HT-29 (cell line): Measurements from ENCODE around the gene PAQR3. TPM values are rescaled to one million over a fixed set of nuclear protein-coding genes. Genes with fewer than 3 reads are reported as not detected.
"Not testable (repeated sequence)": the region's sequence is repeated elsewhere in the genome, so short reads cannot be mapped to it uniquely, and the experiment has no call there.

Experiments
- DNase-seq: peaks from one replicate; pipeline ENCODE4 v3.0.0-alpha.2; 2015; ENCODE audit warnings: low spot score
- total RNA-seq: library from RNA; depleted of rRNA; stranded (reverse); fragments of >200 nt; shearing (Covaris generic); gene quantifications from 2 replicates; pipeline ENCODE4 v1.2.3, GENCODE V29; 2014

Gene PAQR3
- total RNA-seq, 1 experiment from 2014 or later = 11.6 TPM

DNA sequence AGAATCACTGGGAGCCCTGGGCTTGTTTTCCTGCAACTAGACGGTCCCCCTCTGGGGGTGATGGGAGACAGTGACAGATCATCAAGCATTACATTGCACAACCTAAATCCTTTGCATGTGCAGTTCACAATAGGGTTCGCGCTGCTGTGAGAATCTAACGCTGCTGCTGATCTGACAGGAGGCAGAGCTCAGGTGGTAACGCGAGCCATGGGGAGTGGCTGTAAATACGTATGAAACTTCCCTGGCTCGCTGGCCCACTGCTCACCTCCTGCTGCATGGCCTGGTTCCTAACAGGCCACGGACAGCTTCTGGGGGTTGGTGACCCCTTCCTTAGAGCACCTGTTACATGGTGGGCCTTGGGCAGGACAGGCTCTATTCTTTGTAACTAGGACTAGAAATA lies 10.4 kb downstream of the PAQR3 start:
- DNase-seq = no peak

DNA sequence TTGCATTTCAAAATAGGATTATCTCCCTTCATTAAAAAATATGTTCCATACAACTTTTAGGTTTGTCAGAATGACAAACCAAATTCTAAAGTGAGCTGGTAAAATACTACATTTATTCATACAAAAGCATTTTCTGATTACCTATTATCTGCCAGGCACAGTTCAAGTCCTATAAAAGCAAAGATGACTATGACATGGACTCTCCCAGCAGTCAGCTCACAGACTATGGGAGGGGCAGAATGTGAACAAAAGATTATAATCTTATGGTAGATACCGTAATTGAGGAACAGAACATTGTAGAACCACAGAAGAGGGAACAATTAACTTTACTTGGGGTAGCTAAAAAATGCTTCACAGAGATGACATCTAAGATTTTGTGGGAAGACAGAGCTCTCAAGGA lies 12.4 kb downstream of the PAQR3 start:
- no peak for DNase-seq

DNA sequence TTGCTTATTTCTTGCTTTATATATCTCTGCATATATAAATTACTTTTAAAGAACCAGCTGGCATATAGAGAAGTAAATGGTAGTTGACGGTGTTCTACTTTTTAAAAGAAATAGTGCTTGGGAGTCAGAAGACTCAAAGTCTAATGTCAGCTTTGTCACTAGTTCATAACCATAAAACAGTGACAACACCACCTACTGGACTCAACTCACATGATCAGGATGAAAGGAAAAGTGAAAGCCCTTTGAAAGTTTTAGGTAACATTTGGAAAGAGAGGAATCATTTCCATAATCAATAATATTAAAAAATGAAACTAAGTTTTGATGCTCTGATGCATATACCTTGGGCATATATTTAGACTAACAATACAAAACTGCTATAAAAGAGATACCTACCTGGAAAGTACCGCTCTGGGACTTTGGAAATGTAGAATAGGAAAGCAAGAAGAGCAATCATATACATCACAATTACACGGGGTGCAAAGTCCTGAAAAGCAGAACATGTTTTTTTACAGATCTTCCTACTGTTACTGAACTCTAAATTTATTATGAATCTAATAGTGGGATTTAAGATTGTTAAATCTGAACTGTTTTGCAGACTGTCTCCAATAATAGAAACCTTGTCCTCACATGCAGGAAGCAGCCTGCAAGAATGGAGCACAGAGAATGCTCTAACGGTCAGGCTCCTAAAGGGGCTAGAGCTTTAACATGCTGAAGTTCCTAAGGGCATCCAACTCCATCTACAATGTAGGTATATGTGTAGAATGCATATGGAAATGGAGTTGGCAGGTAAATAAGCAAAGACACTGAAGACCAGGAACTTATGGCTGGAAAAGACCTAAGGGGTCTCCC lies 15.6 kb downstream of the PAQR3 start:
- DNase-seq = peak; percentile 31

DNA sequence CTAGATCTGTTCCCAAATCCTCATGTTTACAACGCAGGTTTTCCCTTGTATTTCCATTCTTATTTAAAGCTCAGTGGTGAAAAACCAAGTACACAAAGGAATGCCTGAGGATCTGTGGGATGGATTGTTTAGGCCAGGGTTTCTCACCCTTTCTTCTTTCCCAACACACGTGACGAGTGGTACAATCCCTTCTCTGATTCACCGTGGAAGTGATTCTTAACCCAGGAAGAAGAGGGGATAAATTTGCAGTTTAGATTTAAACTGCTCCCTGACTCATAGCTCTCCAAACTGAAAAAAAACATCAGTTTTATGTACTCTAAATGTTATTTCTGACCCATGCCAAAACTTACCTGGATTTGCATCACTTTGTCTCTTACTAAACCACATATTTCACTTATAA lies 17.0 kb downstream of the PAQR3 start:
- no peak for DNase-seq

DNA sequence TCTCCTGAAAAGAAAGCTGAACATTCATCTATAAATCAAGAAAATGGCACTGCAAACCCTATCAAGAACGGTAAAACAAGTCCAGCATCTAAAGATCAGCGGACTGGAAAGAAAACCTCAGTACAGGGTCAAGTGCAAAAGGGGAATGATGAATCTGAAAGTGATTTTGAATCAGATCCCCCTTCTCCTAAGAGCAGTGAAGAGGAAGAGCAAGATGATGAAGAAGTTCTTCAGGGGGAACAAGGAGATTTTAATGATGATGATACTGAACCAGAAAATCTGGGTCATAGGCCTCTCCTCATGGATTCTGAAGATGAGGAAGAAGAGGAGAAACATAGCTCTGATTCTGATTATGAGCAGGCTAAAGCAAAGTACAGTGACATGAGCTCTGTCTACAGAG lies 28.6 kb downstream of the PAQR3 start:
- no peak for DNase-seq

DNA sequence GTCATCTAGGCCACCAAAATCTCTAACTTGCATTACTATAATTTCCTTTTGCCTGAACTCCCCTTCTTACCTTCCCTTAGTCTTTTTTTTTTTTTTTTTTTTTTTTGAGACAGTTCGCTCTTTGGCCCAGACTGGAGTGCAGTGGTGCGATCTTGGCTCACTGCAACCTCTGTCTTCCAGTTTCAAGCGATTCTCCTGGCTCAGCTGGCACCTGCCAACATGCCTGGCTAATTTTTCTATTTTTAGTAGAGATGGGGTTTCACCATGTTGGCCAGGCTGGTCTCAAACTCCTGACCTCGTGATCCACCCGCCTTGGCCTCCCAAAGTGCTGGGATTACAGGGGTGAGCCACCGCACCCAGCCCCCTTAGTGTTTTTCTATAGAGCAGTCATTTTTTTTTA lies 30.3 kb downstream of the PAQR3 start:
- DNase-seq = not testable (repeated sequence)

DNA sequence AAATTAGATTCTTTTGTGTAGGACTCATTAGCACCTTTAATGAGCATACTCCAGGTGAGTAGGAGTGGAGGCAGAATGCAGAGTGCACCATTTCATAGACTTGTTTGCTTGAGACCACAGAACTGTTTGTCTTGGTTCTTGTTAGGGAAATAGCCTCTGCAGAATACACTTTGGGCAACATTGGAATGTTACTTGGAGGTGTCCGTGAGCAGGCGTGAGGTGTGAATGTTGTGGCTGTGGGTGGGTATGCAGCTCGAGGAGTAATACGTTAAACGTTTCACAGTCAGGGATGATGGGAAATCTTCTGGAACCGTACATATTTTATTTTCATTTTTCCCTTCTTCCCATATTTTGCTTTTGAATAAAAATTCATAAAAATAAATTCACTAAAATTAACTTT lies 31.6 kb downstream of the PAQR3 start:
- no peak for DNase-seq

DNA sequence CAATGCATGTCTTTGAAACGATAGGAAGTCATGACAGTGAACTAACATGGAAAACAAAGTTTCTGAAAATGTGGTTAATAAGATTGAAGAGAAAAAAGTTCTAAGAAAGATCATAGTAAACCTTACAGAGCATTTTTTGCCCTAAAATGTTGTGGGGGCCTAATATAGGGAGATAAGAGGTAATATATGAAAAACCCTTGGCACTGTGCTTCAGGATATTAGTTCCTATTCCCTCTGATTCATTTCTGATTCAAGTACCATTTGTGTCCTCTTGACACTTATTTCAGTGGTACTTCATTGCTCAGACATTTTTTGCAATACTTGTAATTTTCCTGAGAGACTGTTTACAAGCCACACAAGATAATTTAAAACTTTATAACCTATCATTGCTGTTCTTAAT lies 35.1 kb downstream of the PAQR3 start:
- no peak for DNase-seq

DNA sequence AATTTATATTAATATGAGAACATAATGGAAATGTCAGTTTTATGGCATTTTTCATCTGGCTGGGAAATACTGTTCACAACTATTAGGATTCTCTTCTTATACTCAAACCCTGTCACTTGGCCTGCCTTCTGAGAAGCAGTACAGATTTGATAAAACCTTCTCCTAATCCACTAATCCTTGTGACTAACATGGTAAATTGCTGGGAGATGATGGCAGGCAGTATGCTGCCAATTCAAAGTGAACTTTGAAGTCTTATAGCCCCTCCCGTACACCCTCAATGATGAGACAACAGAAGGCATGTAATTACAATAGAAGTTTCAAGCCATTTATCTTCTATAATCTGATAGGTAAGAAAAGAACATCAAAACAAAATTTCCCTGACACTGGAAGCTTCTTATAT lies 36.9 kb downstream of the PAQR3 start:
- DNase-seq = no peak

DNA sequence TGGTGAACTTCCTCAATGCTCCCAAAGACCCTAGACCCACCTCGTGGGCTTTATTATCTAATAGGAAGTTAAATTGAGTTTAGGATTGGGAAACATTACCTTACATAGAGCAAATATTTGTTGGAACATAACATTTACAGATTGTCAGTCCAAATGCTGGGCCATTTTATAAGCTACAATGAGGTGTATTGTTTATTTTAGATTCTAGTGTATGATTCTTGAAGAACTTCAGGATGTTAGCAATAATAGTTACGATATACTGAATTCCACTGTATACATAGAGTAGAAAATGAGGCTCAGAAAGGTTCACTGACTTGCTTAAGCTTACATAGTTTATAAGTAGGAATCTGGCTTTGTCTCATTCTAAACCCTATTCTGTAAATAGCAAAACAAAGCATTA lies 37.4 kb downstream of the PAQR3 start:
- no peak for DNase-seq

DNA sequence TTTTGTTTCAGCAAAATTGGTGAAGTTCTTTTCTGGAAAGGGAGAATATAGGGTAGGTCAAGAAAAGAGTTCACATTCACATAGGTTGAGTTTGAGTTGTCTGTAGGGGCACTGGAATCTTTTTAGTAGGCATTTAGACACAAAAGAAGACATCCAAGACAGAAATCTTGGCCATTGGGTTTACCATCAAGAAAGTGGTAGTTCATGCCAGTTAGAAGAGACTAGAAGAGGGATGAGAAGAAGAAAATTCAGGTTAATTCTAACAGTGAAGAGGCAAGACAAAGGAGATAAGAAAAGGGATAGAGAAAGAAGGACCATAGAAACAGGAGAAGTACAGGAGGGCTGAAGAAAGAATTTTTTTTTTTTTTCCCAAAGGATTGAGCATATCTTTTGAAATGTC lies 39.9 kb downstream of the PAQR3 start:
- no peak for DNase-seq

DNA sequence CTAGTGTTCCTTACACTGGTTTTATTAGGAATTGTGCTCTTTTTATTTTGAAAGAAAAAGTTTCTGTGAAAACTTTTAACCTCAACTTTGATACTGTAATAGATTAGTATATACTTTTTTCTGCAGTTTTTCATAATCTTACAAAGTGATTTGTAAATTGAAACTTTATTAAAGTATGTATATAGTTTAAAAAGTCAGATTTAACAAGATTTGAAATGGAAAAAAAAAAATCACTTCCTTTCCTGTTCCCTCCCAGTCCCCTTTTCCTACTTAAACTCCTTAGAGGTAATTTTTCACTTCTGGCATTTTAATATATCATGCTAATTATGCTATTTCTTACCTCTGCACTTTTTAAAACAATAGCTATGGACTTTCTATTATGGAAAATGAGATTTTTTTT lies 49.3 kb downstream of the PAQR3 start:
- no peak for DNase-seq

DNA sequence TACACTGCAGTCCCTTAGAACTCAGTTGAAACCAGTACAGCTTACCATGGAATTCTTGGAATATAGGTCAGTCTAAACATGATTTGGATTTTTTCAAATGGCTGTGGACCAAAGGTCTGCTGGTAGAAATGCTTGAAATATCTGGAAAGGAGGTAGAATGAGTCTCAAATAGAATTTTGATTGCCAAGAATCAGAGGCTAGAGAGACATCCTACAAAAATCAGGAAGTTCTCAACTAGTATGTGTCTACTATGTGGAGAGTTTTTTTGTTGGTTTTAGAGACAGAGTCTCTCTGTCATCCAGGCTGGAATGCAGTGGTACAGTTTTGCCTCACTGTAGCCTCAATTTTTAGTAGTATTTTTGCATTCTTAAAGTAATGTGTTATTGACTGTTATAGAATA lies 53.6 kb downstream of the PAQR3 start:
- DNase-seq = no peak

DNA sequence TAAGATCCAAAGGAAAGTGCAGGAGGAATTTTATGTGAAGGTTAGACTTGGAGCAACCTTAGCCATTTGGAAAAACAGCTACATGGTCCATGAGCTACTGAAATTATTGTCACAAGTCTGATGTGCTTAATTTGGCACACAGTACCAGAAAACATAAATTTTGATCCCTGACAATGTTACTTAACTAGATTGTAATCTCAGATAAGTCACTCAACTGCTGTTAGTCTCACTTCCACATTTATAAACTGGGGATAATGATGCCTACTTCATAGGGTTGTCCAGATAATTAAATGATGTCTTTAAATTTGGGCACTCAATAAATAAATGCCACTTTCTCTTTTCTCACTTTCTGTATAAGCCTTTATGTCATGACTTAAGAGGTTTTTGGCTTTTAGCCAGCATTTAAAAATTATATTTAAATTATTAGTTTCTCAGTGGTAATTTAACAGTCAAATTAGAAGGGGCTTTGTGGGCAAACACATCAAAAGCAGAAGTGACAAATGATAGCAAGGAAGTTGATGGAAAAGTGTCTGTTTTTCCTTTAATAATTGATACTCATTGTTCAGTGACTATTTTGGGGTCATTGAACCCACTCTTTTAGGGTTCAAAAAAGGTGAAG lies 58.3 kb downstream of the PAQR3 start:
- no peak for DNase-seq

DNA sequence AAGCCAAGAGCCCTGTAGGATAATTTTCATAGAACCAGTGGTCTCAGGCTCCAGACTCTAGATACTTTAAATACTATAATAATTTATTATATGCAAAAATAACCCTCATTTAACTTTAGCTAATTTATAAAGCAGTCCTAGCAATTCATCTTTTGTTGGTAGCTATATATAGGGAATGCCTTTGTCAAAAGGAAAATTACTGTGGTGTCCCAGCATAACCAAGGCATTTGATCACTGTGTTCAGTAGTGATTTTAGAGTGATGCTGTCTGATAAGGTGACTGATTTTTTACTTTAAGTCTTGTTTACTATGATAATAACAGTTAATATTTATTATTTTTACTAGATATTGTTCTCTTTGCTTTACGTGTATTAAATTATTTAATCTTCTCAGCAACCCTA lies 61.2 kb downstream of the PAQR3 start:
- DNase-seq = no peak

DNA sequence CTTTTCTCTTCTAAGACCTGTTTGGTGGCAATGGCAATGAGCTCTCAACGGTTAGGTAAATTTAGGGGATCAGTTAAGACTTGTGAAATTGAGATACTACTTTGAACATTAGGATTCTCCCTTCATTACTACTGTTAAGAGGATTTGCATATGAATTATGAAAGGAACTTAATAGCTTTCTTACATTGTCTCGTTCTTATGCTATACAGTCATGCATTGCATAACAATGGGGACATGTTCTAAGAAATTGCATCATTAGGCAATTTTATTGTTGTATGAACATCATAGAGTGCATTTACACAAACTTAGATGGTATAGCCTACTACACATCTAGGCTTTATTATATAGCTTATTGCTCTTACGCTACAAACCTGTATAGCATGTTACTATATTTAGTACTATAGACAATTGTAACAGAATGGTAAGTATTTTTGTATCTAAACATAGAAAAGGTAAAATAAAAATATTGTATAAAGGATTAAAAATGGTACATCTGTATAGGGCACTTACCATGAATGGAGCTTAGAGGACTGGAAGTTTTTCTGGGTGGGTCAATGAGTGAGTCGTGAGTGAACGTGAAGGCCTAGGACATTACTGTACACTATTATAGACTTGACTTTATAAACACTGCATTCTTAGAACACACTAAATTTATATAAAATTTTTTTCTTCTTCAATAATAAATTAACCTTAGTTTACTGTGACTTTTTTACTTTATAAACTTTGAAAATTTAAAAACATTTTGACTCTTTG lies 62.5 kb downstream of the PAQR3 start:
- no peak for DNase-seq

DNA sequence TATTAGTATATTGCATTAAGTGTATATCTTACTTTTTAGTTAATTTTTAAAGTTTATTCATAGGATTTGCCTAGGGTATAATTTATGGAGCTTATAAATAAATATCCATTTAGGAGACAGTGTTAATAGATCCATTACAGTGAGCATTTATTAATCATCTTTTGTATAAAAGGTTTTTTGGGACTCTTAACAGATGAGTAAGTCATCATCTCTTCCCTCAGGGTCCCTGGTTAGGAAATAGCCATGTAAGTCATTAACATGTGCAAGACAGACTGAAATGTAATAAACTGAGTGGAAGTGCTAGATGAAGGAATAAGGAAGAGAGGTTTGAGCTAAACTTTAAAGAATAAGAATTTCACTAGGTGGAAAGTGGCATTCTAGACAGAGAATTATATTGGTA lies 69.2 kb downstream of the PAQR3 start:
- DNase-seq = no peak

DNA sequence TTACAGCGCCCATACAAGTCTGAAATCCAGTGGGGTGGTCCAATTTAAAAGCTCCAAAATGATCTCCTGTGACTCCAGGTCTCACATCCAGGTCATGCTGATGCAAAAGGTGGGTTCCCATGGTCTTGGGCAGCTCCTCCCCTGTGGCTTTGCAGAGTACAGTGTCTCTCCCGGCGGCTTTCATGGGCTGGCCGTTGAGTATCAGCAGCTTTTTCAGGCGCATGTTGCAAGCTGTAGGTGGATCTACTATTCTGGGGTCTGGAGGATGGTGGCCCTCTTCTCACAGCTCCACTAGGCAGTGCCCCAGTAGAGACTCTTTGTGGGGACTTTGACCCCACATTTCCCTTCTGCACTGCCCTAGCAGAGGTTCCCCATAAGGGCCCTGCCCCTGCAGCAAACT lies 70.5 kb downstream of the PAQR3 start:
- DNase-seq = not testable (repeated sequence)

DNA sequence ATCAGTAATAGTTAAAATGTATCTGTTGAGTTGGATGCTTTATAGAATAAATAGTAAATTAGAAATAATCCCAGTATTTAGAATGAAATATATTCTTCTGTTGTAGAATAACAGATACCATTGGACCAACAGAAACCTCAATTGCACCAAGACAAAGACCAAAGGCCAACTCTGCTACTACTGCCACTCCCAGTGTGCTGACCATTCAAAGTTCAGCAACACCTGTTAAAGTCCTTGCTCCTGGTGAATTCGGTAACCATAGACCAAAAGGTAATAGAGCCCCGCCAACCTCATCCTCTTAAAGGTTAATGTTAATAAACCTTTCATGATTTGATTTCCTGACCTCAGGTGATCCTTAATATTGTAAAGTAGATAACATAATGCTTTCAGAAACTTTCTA lies 73.8 kb downstream of the PAQR3 start:
- no peak for DNase-seq

DNA sequence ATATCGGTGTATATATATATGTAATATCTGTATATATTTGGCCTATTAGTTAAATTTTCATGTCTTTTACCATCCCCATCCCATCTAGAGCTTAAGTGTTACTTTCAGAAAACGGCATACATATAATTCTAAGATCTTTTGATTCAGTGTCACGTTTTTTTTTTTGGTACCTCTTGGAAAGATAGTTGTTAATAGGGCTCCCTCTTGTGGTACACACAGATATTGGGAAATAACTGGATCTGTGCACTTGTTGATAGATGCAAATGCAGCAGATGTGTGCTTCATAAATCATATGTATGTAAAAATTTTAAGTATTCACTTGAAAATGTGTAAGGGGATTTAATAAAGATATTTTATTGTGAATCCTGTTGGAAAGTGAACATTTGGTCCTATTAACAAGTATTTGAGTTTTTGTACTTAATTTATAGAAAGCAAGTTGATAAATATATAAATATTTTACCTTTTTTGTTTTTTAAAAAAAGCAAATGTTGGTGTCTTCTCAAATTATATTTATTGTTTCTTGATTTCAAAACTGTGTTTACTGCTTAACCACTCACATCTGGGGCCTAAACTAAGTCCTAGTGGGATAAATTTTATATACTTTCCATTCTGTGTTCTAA lies 74.7 kb downstream of the PAQR3 start:
- DNase-seq = peak; percentile 87

DNA sequence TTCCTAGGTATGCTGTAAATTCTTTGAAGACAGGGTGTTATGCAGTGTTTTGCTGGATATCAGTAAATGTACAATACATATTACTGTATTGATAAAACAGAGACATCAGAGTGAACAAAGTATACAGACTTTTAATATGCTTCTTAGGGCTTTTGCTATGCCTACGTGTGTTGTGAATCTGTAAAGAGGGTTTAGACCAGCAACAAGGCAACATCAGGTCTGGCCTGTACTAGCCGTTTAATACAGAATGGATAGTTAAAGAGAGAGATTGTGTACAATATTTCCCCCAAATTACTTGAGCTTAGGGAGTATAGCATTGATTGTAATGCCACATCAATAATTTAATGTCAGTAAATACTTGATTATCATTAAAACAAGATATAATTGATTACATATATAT lies 75.2 kb downstream of the PAQR3 start:
- DNase-seq = no peak

DNA sequence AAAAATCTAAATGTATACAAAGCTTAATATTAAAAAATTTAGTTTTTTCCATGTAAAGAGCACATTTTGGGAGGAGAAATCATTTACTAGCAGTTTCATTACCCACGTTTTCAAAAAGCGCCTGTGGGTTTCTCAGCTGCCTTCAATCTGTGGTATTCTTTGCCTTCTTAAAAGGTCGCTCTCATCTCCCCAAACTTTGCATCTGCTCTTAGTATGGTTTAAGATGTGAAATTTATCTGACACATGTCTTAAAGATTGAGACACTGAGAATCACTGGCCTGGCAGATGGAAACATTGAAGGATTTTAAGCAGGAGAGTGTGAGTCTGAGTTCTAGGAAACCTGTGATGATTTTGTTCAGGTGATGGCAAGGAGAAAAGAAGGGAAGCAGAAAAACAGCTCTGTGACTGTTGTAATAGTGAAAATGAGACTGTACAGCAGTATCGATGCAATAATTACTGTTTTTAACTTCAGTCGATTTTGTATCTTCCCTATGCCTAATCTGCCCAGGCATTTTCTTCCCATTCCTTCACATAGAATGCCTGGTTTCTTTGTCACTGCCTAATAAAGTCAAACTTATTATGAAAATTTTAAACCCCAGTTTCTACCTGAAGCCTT lies 75.9 kb downstream of the PAQR3 start:
- no peak for DNase-seq
